ENCODE measurements around the gene THSD7A. TPM values are rescaled to one million over a fixed set of nuclear protein-coding genes. Genes with fewer than 3 reads are reported as not detected.

THSD7A gene
- polyA plus RNA-seq, 1 donor from 2014 or later, result 18.5 TPM

DNA sequence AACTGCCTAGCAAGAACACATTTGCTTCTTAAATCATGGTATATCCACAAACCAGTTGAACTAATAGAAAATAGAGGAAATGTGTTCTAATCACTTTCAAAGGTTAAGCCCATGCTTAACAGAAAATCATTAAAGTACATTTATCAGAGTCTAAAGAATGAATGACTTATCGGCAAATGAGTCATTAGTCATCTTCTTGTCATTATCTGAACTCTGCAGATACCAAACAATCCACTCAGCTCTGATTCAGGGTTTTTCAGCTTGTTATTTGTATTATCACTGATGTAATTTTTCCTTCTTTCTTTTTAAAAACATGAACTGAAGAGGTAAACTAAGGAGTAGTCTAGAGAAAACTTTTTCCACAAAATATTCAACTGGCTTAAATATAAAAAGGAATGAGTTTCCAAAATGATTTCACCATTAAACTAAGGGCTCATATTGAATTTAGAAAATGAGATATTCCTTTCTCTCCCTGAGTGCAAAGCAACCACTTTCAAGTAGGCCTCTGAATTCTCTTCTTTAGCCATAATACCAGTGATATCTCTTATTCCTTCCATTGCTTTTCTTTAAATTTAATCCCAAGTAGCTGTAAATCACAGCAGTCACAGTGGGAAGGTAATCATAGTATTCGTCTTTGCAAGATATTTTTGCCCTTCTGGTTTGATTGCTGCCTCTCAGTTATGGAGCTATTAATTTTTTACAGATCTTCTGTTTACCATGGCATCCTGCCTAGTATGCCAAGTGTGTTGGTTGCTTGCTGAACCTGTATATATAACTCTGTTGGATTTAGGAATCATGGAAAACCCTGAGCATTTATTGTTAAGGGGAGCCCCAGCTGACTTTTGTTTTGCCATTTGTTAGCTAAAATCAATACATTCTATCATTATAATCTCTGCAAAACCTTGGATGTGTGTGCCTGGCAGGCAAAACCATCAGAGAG is 125.1 kb downstream of the THSD7A start:
- Histone ChIP-seq H4K20me1 (ENCODE audit: insufficient read depth) (no peaks in the 10 kb centered on the region), H3K27me3 (ENCODE audit: insufficient read depth, low read depth, low read length) (no peaks in the 10 kb centered on the region), H3K79me2 (replicated peaks; ENCODE audit: insufficient read depth, low read length) (no peaks in the 10 kb centered on the region), H3K9ac (ENCODE audit: low read length) (no peak overlapping the region), H3K36me3 (ENCODE audit: insufficient read depth, low read length) (no peaks in the 10 kb centered on the region), H2AFZ (ENCODE audit: low read depth, low read length) (no peak overlapping the region), H3K4me3 (ENCODE audit: low read length) (no peak overlapping the region), H3K27ac (ENCODE audit: low read length) (no peak overlapping the region), H3F3A (ENCODE audit: insufficient read depth, low read length, poor library complexity, severe bottlenecking) (no peaks in the 10 kb centered on the region), H3K9me3 (ENCODE audit: low read length) (no peaks in the 10 kb centered on the region), H3K9me2 (ENCODE audit: insufficient read depth, low read length) (no peaks in the 10 kb centered on the region), H3K4me2 (ENCODE audit: low read length) (no peak overlapping the region)
- TF ChIP-seq POLR2AphosphoS5 (IDR thresholded peaks at IDR 0.05), result peak; percentile 67
- TF ChIP-seq, protein P1, sequence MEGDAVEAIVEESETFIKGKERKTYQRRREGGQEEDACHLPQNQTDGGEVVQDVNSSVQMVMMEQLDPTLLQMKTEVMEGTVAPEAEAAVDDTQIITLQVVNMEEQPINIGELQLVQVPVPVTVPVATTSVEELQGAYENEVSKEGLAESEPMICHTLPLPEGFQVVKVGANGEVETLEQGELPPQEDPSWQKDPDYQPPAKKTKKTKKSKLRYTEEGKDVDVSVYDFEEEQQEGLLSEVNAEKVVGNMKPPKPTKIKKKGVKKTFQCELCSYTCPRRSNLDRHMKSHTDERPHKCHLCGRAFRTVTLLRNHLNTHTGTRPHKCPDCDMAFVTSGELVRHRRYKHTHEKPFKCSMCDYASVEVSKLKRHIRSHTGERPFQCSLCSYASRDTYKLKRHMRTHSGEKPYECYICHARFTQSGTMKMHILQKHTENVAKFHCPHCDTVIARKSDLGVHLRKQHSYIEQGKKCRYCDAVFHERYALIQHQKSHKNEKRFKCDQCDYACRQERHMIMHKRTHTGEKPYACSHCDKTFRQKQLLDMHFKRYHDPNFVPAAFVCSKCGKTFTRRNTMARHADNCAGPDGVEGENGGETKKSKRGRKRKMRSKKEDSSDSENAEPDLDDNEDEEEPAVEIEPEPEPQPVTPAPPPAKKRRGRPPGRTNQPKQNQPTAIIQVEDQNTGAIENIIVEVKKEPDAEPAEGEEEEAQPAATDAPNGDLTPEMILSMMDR (IDR thresholded peaks at IDR 0.05; ENCODE audit: poor library complexity, severe bottlenecking), result no peak
- no peak for TF ChIP-seq RAD21 (conservative IDR thresholded peaks at IDR 0.05)

DNA sequence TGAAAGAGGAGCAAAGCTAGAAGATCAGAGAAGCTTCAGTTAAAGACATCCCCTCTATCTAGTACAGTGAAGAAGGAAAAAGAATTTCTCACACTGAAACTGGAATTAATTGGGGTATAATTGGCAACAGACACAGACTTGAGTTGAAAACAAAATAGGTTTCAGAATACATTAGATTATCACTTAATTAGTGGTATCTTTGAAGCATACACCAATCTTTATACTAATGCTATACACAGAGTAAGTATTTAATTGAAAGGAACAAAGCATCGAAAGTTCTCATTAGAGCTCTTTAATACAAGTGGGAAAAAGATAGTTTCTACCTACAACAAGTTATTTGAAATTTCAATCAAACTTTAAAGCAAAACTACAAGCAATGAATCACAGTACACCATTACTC is 128.2 kb downstream of the THSD7A start:
- no peaks in the 10 kb centered on the region for H4K20me1 ChIP-seq (ENCODE audit: insufficient read depth)
- no peaks in the 10 kb centered on the region for H3F3A ChIP-seq (ENCODE audit: insufficient read depth, low read length, poor library complexity, severe bottlenecking)
- H3K4me3 ChIP-seq (ENCODE audit: low read length), result no peak overlapping the region
- H3K27me3 ChIP-seq (ENCODE audit: insufficient read depth, low read depth, low read length), result no peaks in the 10 kb centered on the region
- TF ChIP-seq TAF1 (IDR thresholded peaks at IDR 0.05; ENCODE audit: low read depth), result no peak
- no peak for TF ChIP-seq EP300 (conservative IDR thresholded peaks at IDR 0.05; ENCODE audit: poor library complexity, severe bottlenecking)
- TF ChIP-seq, protein P2, sequence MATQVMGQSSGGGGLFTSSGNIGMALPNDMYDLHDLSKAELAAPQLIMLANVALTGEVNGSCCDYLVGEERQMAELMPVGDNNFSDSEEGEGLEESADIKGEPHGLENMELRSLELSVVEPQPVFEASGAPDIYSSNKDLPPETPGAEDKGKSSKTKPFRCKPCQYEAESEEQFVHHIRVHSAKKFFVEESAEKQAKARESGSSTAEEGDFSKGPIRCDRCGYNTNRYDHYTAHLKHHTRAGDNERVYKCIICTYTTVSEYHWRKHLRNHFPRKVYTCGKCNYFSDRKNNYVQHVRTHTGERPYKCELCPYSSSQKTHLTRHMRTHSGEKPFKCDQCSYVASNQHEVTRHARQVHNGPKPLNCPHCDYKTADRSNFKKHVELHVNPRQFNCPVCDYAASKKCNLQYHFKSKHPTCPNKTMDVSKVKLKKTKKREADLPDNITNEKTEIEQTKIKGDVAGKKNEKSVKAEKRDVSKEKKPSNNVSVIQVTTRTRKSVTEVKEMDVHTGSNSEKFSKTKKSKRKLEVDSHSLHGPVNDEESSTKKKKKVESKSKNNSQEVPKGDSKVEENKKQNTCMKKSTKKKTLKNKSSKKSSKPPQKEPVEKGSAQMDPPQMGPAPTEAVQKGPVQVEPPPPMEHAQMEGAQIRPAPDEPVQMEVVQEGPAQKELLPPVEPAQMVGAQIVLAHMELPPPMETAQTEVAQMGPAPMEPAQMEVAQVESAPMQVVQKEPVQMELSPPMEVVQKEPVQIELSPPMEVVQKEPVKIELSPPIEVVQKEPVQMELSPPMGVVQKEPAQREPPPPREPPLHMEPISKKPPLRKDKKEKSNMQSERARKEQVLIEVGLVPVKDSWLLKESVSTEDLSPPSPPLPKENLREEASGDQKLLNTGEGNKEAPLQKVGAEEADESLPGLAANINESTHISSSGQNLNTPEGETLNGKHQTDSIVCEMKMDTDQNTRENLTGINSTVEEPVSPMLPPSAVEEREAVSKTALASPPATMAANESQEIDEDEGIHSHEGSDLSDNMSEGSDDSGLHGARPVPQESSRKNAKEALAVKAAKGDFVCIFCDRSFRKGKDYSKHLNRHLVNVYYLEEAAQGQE (IDR thresholded peaks at IDR 0.05; ENCODE audit: borderline replicate concordance), result no peak
- TF ChIP-seq RAD21 (conservative IDR thresholded peaks at IDR 0.05), result no peak
- H3K4me2 ChIP-seq (ENCODE audit: low read length), result no peak overlapping the region
- H3K79me2 ChIP-seq (replicated peaks; ENCODE audit: insufficient read depth, low read length), result no peaks in the 10 kb centered on the region
- no peaks in the 10 kb centered on the region for H3K9me2 ChIP-seq (ENCODE audit: insufficient read depth, low read length)
- no peaks in the 10 kb centered on the region for H3K36me3 ChIP-seq (ENCODE audit: insufficient read depth, low read length)
- no peak overlapping the region for H3K27ac ChIP-seq (ENCODE audit: low read length)
- H3K9me3 ChIP-seq (ENCODE audit: low read length), result no peaks in the 10 kb centered on the region
- H2AFZ ChIP-seq (ENCODE audit: low read depth, low read length), result no peak overlapping the region
- H3K9ac ChIP-seq (ENCODE audit: low read length), result no peak overlapping the region

DNA sequence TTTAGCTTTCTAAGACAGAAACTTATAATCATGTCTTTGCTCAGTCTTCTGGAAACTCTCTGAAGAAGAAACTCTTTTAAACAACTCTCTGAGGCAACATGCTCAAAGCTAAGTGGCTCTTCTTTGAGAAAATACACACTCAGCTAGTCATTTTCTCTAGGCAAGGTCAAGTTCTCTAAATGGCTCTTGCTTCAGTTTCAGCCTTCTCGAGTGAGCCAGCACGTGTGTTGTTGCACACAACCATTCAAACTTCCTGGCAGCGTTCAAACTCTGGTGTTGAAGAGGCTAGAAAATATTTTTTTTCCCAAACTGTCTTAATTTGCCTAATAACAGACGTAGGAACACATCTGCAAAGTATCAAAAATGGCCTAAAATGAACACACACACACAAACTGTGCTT is 129.1 kb downstream of the THSD7A start:
- H3K79me2 ChIP-seq (replicated peaks; ENCODE audit: insufficient read depth, low read length), result no peaks in the 10 kb centered on the region
- no peaks in the 10 kb centered on the region for H3K9me2 ChIP-seq (ENCODE audit: insufficient read depth, low read length)
- H3K9ac ChIP-seq (ENCODE audit: low read length), result no peak overlapping the region
- no peak overlapping the region for H3K27ac ChIP-seq (ENCODE audit: low read length)
- no peaks in the 10 kb centered on the region for H3K36me3 ChIP-seq (ENCODE audit: insufficient read depth, low read length)
- H3F3A ChIP-seq (ENCODE audit: insufficient read depth, low read length, poor library complexity, severe bottlenecking), result no peaks in the 10 kb centered on the region
- H2AFZ ChIP-seq (ENCODE audit: low read depth, low read length), result no peak overlapping the region
- no peaks in the 10 kb centered on the region for H3K9me3 ChIP-seq (ENCODE audit: low read length)
- H3K27me3 ChIP-seq (ENCODE audit: insufficient read depth, low read depth, low read length), result no peaks in the 10 kb centered on the region
- no peaks in the 10 kb centered on the region for H4K20me1 ChIP-seq (ENCODE audit: insufficient read depth)
- TF ChIP-seq EP300 (conservative IDR thresholded peaks at IDR 0.05; ENCODE audit: poor library complexity, severe bottlenecking) (no peak), POLR2AphosphoS5 (IDR thresholded peaks at IDR 0.05) (no peak), MXI1 (conservative IDR thresholded peaks at IDR 0.05; ENCODE audit: poor library complexity, severe bottlenecking) (no peak), EZH2 (IDR thresholded peaks at IDR 0.05; ENCODE audit: borderline replicate concordance, insufficient read depth, low read length, poor library complexity, severe bottlenecking) (no peak), TAF1 (IDR thresholded peaks at IDR 0.05; ENCODE audit: low read depth) (no peak), SMC3 (conservative IDR thresholded peaks at IDR 0.05; ENCODE audit: poor library complexity) (no peak), RAD21 (conservative IDR thresholded peaks at IDR 0.05) (no peak)
- TF ChIP-seq, protein P2 (IDR thresholded peaks at IDR 0.05; ENCODE audit: borderline replicate concordance), result no peak
- TF ChIP-seq, protein P1 (IDR thresholded peaks at IDR 0.05; ENCODE audit: poor library complexity, severe bottlenecking), result no peak
- H3K4me3 ChIP-seq (ENCODE audit: low read length), result no peak overlapping the region
- no peak overlapping the region for H3K4me2 ChIP-seq (ENCODE audit: low read length)
